Measurements from ENCODE around the gene MEAK7. TPM values are rescaled to one million over a fixed set of nuclear protein-coding genes. Genes with fewer than 3 reads are reported as not detected.

MEAK7 gene
- total RNA-seq, 1 donor from 2014 or later, result 15.6 TPM

DNA sequence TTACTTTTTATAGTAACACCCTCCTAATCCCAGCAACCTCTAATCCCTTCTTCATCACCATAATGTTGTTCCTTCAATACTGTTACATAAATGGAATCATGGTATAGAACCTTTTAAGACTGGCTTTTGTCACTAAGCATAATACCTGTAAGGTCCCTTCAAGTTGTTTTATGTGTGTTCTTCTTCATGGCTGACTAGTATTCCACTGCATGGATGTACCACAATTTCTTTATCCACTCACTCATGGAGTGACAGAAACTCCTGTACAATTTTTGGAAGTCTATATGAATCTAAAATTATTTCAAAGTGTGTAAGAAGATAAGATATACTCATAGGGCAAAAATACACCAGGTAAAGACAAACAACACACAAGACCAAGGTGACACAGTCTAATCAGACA, 36.8 kb downstream of the MEAK7 start:
- no peak for DNase-seq (ENCODE audit: low read depth, low spot score)

DNA sequence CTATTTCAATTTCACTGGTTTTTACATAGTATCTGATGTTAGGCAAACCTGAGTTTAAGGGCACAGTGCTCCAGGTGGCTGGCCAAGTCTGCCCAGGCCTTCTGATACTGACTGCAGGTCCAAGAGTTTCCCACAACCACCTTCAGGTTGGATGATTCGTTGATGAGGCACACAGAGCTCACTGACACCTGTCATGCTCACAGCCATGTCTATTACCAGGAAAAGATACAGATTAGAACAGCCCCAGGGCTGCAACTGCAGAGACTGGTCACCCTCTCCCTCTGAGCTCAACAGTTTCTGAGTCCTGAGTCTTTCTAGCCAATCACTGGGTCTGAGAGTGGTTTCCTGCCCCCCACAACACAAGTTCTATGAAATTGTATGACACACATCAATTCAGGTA, 37.2 kb downstream of the MEAK7 start:
- DNase-seq (ENCODE audit: low read depth, low spot score), result no peak

DNA sequence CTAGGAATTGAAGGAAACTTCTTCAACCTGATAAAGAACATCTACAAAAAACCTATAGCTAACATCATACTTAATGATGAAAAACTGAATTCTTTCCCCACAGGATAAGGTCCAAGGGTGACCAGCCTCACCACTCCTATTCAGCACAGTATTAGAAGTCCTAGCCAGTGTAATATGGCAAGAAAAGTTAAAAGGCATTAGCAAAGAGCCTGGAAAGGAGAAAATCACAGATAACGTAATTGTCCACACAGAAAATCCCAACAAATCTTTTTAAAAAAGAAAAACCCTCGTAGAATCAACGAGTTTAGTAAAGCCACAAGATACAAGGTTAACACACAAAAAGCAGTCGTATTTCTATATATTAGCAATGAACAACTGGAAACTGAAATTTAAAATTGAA, 37.8 kb downstream of the MEAK7 start:
- DNase-seq (ENCODE audit: low read depth, low spot score), result no peak

DNA sequence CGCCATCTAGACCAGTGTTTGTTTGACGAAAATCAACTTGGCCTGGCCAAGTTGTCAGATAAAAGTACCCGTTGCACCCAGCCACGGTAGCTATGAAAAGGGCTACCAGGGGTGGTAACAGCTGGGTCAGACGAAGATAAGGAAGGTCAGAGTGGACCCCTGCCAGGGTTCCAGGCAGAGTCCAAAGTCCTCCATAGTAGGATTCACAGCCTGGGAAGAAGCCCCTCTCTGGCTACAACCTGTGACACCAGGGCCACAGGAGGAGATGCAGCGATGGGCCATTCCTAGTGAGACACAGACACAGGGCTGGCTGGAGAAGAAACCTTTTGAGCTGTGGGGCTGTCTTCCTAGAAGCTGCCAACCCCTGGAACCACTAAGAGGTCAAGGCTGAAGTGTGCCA, 39.3 kb downstream of the MEAK7 start:
- DNase-seq (ENCODE audit: low read depth, low spot score), result no peak

DNA sequence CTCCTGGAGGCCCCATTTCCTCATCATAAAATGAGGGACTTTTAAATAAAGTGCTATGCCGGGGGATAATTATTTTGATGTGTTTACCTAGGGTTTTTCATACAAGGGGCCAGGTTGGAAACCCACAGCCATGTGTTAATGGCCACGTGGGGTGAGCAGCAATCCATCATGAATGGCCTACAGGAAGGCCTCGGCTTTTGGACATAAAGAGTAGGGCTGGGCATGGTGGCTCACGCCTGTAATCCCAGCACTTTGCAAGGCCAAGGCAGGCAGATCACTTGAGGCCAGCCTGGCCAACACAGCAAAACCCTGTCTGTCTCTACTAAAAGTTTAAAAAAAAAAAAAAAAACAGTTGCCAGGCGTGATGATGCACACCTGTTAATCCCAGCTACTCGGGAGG, 40.3 kb downstream of the MEAK7 start:
- DNase-seq (ENCODE audit: low read depth, low spot score), result no peak

DNA sequence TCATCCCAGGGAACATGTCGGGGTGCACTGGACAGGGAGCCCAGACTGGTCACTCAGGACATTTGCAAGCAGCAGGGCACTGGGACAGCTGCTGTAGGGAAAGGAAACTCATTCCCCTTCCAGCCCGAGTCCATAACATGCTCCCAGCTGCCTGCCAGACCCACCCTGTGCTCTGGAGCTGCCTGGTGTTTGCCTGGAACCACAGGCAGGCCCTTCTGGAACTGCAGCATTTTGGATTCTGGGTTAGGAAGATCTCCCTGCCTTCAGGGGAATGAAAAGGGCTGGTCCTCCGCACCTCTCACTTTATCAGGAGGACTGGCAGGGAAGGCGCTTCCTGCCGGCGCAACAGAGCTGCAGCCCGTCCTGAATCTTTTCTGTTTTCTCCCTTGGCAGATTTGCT, 41.2 kb downstream of the MEAK7 start:
- DNase-seq (ENCODE audit: low read depth, low spot score), result no peak

DNA sequence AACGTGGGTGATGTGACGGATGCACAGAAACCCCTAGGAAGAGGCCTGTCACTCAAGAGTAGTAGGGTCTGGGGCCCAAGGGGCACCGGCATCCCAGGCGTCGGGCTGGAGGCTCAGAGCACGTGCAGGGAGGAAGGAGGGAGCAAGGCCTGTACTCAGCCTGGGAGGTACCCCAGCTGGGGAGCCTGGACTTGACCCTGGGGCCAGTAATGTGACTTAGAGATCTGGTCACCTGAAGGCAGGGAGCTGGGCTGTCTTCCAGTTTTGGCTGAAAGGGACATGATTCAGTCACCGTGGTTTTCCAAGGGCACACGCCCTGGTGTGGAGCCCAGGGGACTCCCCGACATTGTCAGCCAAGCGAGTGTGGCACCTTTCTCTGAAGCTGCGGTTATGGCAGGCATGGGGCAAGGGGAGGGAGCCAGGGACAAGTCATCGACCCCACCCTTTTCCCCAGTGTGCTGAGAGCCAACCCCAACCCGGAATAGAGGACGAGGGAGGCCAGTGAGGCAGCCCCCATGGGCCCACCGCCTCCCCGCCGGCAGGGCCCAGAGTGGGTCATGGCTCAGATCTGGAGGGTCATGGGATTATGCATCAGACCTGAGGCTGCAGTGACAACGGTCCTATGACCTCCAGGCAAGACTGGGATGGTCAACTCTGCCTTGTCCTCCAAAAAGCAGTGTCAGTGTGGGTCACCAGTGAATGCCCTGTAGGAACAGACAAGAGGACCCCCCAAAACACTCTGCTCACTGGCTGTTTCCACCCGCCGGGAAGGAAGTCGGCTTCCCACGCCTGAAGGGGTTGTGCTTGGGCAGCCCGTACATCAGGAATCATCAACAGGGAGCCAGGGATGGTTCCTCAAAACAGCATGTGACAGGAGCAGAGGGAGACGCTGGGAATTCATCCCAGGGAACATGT, 41.9 kb downstream of the MEAK7 start:
- no peak for DNase-seq (ENCODE audit: low read depth, low spot score)

DNA sequence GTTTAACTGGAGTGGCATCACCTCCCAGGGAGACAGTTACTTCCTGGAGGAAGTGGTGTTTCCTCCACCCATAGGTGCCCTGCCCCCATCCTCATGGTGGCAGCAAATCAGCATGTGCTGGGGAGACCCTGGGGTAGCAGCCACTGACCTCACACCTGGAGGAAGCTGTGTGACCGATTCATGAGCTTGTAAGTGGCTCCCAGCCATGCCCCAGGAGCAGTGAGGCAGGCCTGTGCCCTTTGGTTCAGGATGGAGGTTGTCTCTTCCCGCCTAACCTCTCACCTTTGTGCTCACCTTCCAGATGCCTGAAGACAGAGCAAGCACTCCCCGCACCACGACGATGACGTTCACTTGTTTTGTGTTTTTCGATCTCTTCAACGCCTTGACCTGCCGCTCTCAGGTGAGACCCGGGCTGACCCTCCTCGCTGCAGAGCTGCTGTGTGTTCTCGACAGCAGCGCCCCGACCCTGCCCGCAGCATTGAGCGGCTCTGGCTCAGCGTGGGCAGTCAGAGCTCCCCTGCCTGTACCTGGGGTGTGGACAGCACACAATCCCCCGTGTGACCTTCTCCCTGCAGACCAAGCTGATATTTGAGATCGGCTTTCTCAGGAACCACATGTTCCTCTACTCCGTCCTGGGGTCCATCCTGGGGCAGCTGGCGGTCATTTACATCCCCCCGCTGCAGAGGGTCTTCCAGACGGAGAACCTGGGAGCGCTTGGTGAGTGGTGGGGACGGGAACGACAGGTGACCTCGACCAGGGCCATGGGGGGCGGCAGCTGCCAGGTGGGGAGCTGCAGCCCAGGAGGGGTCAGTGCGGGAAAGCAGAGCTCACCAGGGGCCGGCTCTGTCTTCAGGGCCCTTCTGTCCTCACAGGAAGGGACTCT, 42.8 kb downstream of the MEAK7 start:
- DNase-seq (ENCODE audit: low read depth, low spot score), result no peak

DNA sequence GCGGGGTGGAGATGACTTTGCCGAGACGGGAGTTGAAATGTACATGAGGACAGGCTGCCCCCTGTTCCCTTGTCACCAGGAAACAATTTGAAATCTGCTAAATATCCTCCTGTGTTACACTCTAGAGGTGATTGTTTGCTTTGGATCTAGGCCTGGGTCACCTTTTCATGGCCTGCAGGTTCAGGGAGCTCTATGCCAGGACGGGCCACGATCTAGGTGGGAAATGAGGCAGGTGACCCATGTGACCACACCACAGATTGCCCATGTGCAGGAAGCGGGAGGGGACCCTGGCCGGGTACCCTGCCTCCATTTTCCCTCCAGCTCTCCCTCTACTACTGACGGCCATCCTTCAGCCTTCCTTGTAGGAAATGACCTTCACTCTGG, 43.4 kb downstream of the MEAK7 start:
- no peak for DNase-seq (ENCODE audit: low read depth, low spot score)

DNA sequence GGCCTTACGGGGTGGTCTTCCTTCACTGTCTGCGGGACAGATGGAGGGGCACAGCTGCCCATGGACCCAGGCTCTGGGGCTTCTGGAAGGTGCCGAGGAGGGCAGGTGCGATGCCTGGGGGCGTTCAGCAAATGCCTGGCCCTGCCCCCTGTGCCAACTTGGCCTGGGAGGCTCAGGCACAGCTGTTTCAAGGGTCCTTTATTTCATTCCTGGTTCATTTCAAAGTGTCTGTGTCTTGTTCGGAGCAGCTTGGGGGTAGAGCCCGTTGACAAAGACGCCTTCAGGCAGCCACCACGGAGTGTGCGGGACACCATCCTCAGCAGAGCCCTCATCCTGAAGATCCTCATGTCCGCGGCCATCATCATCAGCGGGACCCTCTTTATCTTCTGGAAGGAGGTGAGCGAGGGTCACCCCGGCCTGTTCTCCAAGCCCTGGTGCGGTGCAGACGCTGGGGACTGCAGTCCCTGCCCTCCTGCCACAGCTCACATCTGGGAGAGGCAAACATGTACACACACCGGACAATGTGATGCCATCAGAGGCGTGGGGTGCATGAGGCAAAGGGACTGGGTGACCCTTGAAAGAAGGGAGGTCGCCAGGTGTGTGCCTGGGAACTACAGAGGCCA, 43.9 kb downstream of the MEAK7 start:
- DNase-seq (ENCODE audit: low read depth, low spot score), result no peak

DNA sequence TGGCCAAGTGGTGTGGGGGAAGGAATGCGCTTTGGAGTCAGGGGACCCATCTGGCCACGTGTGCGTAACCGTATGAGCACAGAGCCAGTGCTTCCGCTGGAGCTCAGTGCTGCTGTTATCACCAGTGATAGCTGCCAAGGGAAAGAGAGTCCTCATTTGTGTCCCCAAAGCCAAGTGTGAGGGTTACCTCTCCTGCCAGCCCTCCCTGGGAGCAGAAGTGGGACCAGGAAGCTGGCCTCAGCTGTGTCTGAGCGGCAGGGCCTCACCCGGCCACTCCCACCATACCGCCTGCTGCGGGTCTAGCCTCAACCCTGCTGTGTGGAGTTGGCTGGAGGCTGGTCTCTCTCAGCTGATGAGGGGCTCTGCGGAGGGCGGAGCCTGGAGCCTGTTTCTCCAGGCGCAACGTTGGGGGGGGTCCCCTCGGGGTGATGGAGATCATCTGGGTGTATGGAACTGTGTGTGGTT, 44.5 kb downstream of the MEAK7 start:
- DNase-seq (ENCODE audit: low read depth, low spot score), result no peak

DNA sequence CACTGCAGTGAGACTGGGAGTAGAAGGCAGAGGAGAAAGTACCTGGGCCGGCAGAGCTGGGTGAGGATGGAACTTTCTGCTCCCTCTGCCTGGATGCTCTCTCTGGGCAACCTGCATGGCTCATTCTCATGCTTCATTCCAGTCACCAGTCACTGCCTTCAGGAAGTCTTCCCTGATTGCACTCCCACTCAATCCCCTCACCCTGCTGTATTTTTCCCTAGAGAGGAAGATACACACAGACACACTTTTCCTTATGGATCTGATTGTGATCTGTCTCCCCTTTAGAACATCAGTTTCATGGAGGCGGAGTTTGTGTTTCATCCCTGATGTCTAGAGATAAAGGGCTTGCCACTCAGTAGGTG, 44.9 kb downstream of the MEAK7 start:
- no peak for DNase-seq (ENCODE audit: low read depth, low spot score)

DNA sequence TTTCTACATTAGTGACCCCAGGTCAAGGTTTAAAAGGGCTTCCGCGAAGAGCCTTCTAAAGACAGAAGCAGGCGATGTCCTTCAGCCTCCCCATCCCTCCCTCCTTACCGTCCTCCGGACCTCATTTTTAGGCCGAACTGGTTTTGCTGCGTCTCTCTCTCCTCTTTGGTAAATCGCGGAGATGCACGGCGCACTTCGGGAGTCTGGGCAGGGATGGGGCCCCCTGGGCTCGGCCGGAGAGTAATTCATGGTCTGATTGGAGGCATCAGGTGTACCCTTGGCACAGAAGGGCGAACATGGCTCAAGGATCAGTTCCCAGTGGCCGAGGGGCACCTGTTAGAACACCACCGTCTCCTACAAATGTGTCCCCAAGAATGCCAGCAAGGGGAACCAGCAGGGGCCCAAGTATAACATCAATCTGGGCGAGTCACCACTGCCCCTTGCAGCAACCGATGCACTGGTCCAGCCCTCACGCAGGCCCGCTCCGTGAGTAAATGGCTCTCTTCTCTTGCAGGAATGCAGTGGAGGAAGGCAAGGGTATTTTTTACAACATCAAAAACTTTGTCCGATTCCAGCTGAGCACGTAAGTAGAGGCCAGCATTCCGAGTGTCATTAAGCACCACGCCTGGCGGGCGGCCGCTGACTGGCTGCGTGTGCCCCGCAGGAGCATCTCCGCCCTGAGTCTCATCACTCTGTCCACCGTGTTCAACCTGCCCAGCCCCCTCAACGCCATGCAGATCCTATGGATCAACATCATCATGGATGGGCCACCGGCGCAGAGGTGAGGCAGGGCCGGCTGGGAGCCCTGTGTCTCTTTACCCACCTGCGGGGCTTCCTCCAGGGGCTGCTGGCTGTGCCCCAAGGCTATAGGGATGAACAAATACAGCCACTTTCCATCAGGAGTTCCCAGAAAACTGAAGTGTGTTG, 45.6 kb downstream of the MEAK7 start:
- DNase-seq (ENCODE audit: low read depth, low spot score), result no peak

DNA sequence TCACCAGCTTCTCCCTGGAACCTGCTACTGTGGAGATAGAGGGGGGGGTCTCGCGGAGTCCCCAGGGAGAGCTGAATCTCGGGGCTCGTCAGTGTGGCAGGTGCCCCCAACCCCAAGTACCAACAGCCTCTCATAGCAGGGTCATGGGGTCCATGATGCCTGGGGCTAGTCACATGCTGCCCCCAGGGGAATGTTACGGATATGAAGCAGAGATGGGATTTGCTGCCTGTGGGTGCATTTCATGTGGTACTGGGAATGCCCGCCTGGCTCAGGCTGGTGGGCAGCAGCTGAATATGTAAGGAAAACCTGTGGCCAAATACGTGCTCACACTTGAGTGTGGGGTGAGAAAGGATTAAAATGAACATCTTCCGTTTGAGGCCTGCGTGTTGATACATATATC, 49.4 kb downstream of the MEAK7 start:
- DNase-seq (ENCODE audit: low read depth, low spot score), result no peak

Other genes with a start within 250 kb of the MEAK7 start
- gene WFDC1, start 209.8 kb downstream of the MEAK7 start, total RNA-seq, result not detected in 2 replicates
- not detected in 2 replicates for gene ATP2C2, start 136.1 kb downstream of the MEAK7 start, total RNA-seq
- 124 and 172 TPM in 2 replicates for gene COTL1, start 113.4 kb upstream of the MEAK7 start, total RNA-seq
- gene KLHL36, start 143.9 kb upstream of the MEAK7 start, total RNA-seq, result 62.3 and 63.6 TPM in 2 replicates
- 55.1 and 65.3 TPM in 2 replicates for gene USP10, start 195.3 kb upstream of the MEAK7 start, total RNA-seq